ENCODE data around the gene STC2.

The STC2 gene

DNA sequence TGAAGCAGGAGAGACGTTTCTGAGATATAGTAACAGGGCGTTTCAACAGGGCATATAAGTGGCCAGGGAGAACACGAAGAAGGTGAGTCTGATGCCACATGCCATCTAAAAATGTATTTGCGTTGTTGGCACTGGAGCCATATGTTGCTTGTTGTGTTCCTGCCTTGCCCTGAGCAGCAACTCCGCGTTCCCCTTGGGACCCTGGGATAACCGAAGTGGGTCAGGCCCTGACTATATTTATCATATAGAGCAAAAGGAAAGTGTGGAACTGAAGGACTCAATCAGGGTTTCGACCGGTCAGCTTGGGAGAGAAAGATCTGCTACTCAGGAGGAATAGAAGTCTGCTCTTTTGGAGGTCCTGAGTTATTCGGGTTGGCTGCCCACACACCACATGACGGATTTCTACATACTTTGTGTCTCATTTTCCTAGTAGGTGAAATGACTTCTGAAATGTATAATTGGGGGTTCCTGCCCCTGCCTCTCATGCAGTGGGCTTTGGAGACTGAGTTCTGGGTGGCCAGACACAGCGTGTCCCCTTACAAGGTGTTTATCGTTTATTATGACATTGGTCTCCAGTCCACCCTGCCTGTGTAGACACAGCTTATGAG, 3.0 kb downstream of the STC2 start:
- DNase-seq = no peak
- peaks cover 9% of the 10 kb centered on the region for H3K27me3 ChIP-seq (ENCODE audit: insufficient read depth, low read depth, severe bottlenecking)
- no peak for TF ChIP-seq CTCF (IDR thresholded peaks at IDR 0.05; ENCODE audit: low read depth, low read length)
- H3K4me3 ChIP-seq (ENCODE audit: low read depth, low read length) = no peak overlapping the region
- no peaks in the 10 kb centered on the region for H3K36me3 ChIP-seq
- H3K27ac ChIP-seq = no peak overlapping the region
- no peaks in the 10 kb centered on the region for H3K9me3 ChIP-seq (ENCODE audit: severe bottlenecking)

- Histone ChIP-seq H3K9me3 (ENCODE audit: severe bottlenecking) (no peaks in the 10 kb centered on the region), H3K36me3 (no peaks in the 10 kb centered on the region), H3K4me3 (ENCODE audit: low read depth, low read length) (no peak overlapping the region), H3K27ac (no peak overlapping the region), H3K27me3 (ENCODE audit: insufficient read depth, low read depth, severe bottlenecking) (peaks cover 9% of the 10 kb centered on the region)
- TF ChIP-seq CTCF (IDR thresholded peaks at IDR 0.05; ENCODE audit: low read depth, low read length) = no peak
- DNase-seq = no peak
Observed at GRCh38 chr5:173324115-173325001, 3.9 kb downstream of the STC2 start.

DNA sequence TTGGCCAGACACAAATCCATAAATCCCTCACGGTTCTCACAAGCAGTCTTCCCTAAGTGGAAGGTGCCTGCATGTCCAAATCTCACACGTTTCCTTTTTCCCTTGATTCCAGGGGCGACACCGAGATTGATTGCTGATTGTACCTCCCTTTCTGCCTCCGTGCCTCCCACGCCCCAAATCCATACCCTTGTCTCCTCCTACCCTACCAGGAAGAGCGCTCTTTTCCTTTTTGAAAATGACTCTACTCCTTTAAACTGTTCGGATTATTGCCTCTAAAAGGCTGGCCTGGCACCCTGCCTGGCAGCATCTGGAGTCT, 4.5 kb downstream of the STC2 start:
- no peak for DNase-seq
- no peak for TF ChIP-seq CTCF (IDR thresholded peaks at IDR 0.05; ENCODE audit: low read depth, low read length)
- Histone ChIP-seq H3K4me3 (ENCODE audit: low read depth, low read length) (no peak overlapping the region), H3K27me3 (ENCODE audit: insufficient read depth, low read depth, severe bottlenecking) (peaks cover 9% of the 10 kb centered on the region), H3K36me3 (no peaks in the 10 kb centered on the region; the same call in 1 of the 2 replicates), H3K9me3 (ENCODE audit: severe bottlenecking) (no peaks in the 10 kb centered on the region), H3K27ac (no peak overlapping the region)

GRCh38 chr5:173323106-173323798, 5.0 kb downstream of the STC2 start:
- no peaks in the 10 kb centered on the region; the same call in 1 of the 2 replicates for H3K36me3 ChIP-seq
- peaks cover 9% of the 10 kb centered on the region for H3K27me3 ChIP-seq (ENCODE audit: insufficient read depth, low read depth, severe bottlenecking)
- no peak overlapping the region for H3K27ac ChIP-seq
- no peaks in the 10 kb centered on the region for H3K9me3 ChIP-seq (ENCODE audit: severe bottlenecking)
- TF ChIP-seq CTCF (IDR thresholded peaks at IDR 0.05; ENCODE audit: low read depth, low read length) = no peak
- no peak overlapping the region for H3K4me3 ChIP-seq (ENCODE audit: low read depth, low read length)
- no peak for DNase-seq

DNA sequence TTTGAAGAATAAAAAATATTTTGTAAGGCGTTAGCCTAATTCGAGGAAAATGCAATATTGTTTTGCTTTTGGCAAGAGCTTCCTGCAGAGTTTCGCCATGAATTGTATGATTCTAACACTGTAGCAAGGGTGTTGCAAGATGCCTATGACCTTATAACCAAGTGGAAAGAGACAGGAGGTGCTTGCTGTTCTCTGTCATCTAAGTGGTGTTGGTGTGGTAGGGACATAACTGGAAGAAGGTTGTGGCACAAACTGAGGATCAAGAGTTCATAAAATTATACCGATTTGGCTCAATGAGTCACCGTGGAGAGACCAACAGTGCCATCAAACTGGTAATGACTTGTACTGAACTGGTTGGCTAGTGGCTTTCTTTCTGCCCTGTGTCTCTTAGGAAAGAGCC, 6.3 kb downstream of the STC2 start:
- H3K36me3 ChIP-seq = no peaks in the 10 kb centered on the region; the same call in 1 of the 2 replicates
- DNase-seq = no peak

More for the DNA sequence above, 6.3 kb downstream of the STC2 start:
- Histone ChIP-seq H3K27ac (no peak overlapping the region), H3K27me3 (ENCODE audit: insufficient read depth, low read depth, severe bottlenecking) (no peaks in the 10 kb centered on the region), H3K9me3 (ENCODE audit: severe bottlenecking) (no peaks in the 10 kb centered on the region), H3K4me3 (ENCODE audit: low read depth, low read length) (no peak overlapping the region)
- TF ChIP-seq CTCF (IDR thresholded peaks at IDR 0.05; ENCODE audit: low read depth, low read length) = no peak
